Left forelimb (tissue), 1 donor: ENCODE data around the gene MLPH.

Experiments used
- DNase-seq: peaks from one replicate; pipeline ENCODE4 v3.0.0-alpha.2; 2018; ENCODE audit warnings: low spot score

Gene MLPH

DNA sequence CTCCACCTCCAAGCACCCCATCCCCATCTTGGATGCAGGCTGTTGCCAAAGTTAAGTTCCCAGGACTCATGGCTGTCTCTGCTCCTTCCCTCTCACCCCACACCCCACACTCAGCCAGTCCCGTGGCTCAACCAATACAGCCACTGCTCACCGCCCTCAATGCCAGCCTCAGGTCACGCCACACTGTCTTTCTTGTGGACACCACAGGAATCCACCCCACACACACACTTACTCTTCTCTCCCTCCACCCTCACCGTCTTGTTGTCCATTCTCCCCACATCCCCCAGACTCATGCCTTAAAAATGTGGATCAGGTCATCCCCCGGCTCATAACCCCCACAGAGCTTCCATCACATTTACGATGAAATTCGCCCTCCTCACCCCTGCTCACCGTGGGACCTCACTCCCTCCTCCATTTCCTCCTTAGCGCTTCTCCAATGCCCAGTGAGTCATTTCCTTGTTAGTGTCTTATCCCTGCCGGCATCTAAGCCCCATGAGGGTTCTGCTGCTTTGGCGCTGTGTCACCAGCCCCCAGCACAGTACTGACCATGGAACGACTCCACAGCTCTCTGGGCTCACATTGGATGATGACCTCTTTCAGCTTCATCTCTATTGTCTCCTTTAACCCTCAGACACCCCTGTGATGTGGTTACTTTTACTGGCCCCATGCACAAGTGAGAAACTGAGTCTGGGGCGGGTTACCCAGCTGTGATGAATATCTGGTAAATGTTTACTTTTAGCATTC, 13.8 kb downstream of the MLPH start:
- no peak for DNase-seq

DNA sequence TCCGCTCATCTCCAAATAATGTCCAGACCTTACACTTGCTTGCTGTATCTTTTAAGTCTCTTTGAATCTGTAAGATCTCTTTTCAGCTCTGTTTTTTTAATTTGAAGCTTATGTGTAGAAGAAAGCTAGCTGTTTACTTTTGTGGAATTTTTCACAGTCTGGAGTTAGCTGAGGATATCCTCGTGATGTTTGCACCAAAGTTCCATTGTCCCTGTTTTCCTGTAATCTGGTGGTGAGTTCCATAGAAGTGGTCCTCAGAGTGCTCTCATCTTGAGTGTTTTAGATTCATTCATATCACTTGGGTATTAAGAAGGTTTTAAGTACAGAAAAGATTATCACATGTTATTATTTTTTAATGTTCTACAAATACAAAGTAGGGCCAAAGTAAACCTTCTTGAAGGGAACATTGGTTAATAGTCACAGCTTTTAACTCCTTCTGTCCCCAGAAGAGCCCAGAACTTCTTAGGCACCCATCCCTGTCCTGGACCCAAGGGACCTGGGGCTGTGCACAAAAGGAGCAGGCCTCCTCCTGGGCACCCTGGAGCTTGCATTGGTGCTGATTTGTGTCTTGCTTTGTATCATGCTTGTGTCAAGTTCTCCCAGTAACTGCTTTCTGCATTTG, 15.0 kb downstream of the MLPH start:
- no peak for DNase-seq

DNA sequence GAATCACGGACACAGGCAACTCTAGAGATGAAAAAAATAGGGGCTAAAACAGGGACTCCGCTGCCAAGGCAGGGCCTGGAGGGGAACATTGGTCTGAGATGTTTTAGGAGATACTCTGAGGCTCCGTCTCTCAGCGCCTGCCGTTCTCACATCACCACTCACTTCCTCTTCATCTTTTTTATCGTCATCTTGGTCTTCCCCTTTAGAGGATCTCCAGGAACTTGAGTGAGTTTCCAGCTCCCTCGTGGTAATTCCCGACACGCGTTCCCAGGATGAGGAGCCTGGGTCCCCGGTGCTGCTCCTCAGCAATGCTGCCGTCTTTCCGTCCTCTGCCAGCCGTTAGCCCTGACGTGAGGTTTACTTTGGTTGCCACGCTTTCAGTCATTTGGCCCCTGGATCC, 16.1 kb downstream of the MLPH start:
- no peak for DNase-seq

DNA sequence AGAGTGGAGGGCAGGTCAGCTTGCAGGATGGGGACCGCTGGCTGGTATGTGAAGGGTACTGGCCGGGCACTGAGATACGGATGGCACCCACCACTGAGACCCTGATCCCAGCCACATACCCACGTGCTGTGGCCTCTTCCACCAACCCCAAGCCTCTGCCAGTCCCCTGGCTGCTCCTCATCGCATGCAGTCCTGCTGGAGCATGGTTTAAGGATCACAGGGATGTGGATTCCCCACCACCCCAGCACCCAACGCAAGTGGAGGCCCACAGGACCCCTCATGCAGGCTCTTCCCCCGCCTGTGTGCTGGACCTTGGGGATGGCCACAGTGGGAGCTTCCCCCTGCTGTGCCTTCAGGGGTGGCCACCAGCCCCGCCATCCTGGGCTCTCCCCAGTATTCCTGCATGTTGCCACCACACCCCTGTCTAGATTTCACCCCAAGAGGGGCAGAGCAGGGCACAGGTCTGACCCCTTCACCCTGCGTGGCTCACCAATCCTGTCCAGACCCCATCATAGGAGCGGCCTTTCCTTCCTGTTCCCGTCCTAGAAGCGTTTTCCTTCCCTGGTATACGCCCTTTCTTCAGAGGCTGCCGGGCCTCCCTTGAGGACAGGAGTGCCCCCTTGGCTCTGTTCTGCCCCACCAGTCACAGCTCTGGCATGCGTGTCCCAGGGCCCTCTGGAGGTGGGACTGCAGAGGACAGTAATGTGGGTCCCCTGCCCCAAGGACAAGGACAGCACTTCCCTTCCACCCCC, 18.3 kb downstream of the MLPH start:
- DNase-seq = no peak

DNA sequence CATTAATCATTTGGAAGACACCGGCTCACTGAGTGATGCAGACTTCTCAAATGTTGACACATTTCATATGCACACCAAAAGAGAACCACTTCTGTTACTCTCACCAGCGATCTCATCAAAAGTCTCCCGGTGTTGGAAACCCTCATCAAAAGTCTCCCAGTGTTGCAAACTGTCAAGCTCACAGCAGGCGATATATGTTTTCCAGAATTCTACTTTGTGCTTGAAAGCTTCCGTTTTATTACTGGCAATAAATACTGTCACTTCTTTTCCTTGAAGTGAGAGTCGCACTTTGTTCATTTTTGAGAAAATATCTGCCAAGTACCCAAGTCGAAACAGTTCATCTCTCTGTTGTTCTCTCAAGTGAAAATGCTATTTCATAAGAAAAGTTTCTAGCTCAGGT, 20.5 kb downstream of the MLPH start:
- no peak for DNase-seq

DNA sequence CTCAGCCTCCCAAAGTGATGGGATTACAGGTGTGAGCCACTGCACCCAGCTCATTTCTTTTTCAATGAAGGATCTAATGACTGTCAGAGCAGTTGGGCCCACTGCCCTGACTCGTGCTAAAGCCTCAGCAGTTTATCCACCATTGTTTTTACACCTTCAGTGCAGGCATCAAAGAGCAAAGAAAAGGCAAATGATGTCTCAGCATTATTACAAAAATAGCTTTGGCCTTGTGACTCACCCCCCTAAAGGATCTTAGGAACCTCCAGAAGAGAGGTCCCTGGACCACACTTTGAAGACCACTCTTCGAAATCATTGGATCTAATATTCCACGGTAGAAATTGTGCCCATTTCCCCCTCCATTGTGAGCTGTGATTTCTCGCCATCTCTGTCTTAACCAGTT, 21.3 kb downstream of the MLPH start:
- no peak for DNase-seq

DNA sequence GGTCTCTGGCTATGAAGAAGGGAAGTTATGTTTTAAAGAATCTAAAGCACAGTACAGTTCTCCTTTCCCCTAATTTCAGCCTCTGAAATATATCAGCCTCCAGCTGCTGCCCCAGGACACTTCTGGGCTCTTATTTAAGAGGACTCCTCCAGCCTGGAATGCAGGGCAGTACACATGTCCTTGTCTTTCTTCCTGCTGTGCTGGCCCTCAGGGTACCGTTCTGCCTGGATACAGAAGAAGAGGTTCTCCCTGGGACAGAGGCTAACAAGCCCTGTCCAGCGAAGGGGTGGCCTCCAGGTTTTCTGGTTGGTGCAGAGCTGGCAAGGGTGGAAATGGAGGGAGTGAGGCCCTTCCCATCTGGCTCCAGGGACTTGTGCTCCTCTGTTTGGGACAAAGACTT, 22.1 kb downstream of the MLPH start:
- no peak for DNase-seq

DNA sequence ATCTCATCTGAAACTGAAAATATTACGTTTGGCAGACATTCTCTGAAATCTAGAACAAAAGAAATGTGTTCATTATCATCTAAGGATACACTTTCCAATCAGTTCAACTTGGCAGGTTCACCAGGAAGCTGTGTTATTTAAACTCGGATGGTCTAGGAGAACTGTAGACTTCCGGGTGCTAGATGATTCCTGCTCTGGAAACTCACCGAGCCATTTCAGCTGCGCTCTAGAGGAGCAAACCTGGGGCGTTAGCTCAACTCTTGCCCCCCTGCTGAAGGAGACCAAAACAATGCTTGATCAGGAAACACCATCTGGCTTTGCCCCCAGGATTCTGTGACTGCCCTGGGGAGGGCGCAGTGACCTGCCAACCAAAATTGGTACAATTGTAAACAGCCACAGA, 22.9 kb downstream of the MLPH start:
- DNase-seq = no peak

DNA sequence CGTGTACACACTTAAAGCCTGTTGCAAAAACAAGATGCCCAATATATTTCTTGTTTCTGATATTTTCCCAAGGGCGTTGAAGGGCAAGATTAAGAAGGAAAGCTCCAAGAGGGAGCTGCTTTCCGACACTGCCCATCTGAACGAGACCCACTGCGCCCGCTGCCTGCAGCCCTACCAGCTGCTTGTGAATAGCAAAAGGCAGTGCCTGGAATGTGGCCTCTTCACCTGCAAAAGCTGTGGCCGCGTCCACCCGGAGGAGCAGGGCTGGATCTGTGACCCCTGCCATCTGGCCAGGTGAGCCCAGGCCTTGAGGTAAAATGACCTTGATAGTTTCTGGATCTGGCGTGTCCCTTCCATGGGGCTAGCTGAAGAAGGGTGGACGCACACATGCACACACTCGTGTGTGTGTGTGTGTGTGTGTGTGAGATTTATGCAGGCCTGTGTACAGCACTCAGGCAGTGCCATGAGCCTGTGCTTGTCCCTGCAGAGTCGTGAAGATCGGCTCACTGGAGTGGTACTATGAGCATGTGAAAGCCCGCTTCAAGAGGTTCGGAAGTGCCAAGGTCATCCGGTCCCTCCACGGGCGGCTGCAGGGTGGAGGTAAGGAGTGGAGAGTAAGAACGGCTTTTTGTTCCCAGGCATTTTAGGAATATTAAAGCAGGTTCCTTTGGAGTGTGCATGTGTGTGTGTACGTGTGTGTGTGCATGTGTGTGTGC, 23.6 kb downstream of the MLPH start:
- DNase-seq = no peak

DNA sequence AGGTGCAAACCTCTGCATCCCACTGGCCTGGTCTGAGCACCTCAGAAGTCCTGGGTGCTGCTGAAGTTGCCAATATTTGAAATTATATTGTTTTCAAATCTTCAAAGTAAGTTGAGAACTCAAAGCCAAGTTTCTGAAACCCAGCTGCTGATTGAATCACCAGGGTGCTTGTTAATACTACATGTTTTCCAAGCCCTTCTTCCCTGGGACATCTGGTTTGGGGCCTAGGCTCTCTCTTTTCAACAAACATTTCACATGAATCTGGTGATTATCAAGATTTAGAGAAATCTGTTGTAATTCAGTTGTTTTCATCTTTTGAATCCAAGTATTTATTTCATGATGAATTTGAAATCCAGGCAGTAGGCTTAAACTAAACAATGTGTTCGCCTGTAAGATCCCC, 24.4 kb downstream of the MLPH start:
- DNase-seq = no peak

DNA sequence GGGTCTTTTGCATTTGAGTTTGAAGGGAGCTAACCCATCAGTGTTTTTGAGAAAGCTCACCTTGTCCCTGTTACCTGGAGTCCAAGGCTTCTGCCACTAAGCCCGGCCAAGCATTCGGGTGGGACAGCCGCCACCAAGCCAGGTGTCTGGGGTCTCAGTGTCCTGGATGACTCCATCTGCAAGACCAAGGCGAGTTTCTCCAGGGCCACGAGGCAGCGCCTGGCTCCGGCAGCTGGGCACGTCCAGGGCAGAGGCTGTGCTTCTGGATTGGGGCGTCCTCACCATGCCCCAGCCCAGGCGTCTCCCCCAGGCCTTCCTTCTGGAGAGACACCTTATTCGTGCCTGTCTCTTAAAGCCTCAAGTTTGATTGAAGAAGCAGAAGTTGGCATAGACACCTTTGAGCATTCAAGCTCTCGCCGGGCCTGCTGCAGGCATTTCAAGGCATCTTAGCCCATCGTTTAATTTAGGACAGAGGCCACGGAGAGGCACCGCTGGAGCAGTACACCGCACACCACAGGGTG, 24.9 kb downstream of the MLPH start:
- no peak for DNase-seq

DNA sequence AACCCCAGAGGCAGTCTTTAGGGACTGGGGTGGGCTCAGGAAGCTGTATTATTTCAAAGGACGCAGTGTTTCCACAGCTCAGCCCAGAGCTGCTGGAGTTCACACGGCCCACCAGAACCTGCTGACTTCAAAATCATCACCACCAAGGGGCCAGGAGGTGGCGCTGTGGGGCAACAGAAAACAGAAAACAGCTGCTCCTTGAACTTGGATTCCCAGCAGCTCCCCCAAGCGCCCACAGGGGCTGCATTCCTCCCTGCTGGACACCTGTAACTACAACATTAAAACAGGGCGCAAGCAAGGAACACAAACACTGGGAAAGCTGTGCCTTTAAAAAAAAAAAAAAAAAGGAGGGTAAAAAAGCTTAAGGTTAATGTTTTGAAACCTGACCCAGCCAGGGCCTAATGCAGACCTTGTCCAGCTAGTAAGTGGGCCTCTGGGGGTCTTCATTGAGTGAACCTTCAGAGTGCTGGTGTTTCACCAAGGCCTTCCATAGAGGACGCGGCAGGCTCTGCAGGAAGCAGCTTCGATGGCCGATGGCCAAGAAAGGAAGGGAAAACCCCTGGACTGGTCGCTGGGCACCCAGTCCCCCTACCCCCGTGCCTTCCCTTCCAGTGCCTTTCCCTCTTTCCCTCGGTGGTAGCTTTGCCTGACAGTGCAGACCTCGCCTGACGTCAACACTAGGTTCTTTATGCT, 25.9 kb downstream of the MLPH start:
- peak; percentile 91 for DNase-seq

DNA sequence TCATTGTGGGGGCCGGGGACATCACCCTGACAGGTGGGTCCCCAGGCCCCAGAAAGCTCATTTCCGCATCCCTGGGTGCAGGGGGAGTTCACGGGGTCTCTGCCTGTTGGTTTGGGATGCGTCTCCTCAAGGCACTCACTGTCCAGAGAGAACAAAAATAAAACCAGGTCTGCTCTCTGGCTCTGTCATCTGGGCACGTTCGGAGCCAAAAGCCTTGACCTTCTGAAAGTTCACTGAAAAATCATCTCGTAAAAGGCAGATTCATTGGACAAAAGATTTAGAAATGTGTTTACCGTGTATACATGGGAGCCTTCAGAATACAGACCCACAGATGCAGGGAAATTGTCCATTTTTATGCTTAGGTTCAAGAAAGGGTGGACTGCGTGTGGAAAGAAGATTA, 26.6 kb downstream of the MLPH start:
- no peak for DNase-seq

DNA sequence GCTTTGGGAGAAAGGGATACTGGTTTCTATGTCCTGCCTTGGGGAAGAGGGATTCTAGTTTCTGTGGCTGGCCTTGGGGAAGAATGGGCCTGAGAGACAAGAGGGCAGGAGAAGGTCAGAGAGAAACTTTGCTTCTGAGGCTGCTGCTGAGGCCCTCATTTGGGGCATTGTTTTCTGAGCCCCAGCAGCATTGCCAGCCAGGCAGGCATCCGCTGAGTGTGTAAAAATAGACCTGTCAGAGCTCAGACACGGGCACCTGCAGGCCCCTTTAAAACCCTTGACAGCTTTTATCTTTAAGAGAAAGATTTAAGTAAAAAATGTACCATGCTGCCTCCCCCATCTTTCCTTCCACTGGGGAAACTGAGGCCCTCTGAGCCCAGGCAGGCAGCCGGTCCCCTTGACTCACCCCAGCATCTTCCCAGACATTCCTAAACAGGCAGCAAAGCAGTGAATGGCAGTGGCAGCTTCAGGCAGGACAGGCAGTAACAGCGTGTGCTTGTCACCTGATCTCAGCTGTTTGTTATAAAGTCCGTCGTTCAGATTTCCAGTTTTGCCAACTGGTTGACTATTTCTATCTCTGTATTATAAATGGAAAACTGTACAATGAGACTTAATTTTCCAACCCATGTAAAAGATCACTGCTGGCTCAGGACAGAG, 27.6 kb downstream of the MLPH start:
- DNase-seq = no peak

DNA sequence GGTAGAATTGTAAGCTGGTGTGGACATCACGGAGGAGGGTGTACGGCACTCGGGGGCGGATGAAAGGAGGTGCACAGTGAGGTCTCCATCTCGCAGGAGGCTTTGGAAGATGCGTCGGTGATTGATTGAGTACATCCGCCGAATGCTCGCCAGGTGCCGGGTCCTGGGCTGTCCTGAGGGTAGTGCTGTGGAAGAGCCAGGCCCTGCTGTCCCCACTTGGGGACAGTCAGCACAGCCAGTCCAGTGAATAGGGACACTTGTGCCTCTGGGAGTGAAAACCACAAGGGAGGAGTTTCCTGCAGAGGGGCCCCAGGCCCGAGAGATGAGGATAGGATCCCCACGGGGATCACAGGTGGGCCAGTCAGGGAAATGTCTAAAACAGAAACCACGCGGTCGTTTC, 28.1 kb downstream of the MLPH start:
- DNase-seq = no peak

DNA sequence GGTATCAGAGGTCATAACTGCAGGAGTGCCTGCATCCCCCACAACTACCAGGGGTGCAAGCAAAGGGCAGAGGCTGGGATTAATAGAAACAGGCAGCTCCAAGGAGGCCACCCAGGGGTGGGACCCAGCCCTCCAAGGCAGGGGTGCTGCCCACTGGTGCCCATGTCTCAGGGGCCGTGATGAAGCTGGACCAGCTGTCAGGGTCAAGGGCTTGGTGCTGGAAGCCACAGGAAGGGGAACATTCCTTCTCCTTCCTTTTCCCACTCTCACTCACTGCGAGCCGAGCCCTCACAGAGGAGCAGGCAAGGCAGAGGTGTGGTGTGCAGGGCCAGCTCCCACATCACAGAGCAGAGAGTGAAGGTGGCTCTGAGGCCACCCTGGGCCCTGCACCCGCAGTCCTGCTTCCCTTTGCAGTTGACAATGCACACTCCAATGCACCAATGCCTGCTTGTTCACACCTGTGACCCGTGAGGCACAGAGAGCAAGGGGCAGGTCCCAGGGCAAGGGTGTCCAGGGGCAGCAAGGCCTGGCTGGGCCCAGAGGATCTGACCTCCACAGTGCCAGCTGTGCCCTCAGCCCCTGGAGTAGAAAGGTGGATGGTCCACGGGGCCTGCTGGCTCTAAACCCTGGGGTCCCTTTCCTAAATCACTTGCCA, 28.7 kb downstream of the MLPH start:
- DNase-seq = no peak

DNA sequence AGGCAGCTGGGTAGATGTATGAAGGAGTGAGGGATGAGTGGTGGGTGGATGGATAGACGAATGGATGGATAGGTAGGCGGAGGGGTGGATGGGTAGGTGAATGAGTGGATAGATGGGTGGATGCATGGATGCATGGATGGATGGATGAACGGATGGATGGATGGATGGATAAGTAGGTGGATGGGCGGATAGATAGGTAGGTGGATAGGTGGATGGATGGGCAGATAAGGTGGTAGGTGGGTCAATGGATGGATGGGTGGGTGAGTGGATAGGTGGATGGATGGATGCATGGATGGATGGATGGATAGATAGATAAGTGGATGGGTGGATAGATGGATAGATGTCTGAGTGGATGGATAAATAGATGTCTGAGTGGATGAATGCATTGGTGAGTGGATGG, 30.1 kb downstream of the MLPH start:
- DNase-seq = no peak

DNA sequence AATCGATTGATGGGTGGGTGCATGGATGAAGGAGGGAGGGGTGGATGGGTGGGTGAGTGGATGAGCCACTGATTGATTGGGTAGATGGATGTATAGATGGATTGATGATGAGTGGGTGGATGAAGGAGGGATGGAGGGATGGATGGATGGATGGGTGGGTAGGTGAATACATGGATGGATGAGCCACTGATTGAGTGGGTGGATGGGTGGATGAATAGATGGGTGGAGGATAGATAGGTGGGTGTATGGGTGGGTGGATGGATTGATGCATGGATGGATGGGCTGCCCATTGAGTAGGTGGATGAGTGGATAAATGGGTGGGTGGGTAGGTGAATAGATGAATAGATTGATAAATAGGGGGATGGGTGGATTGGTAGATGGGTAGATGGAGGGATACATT, 30.9 kb downstream of the MLPH start:
- DNase-seq = no peak

DNA sequence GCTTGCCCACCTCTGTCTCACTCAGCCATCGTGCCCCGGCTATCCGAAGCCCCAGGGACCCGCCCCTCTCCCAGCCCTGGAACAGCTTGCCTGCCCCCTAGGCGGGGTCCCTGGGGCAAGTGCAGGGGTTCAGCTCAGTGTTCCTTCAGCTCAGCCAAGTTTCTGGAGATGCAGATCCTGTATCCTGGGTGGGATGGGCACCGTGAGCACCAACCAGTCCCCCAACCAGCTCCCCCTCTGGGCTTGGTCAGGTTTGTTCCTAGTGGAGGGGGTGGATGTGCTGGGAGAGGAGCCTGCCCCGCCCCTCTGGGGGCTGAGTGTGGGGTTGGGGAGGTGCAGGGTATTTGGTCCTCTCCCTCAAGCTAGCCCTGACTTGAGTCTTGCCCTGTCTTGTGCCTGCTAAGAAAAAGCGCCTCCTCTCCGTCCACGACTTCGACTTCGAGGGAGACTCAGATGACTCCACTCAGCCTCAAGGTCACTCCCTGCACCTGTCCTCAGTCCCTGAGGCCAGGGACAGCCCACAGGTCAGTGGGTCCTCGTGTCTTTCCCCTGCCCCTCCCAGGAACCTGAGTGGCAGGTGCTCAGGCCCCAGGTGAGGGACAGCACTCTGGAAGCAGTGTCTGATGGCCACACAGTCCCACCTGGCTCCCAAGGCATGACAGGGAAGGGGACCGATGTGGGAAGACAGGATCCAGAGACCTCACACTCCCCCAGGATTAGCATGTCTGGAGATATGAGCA, 32.6 kb downstream of the MLPH start:
- no peak for DNase-seq

DNA sequence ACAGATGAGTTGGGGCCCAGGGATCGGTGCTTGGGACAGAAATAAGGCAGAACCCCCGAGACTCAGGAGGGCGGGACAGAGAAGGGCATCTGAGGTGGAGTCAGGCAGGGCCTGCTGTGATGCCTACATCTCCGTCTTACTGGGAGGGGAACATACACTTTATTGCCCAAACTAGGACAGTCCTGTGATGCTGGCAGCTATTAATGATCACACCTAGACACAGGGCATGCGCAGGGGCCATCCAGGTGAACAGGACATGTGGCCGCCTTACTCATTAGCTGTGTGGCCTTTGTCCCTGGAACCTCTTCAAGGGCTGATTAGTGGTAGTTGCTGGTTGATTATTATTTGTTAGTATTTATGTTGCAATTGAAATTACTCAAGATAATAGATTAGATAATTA, 33.2 kb downstream of the MLPH start:
- DNase-seq = no peak
